GM21576 (cell line): Measurements from ENCODE around the gene GNAO1.

Experiments
- ATAC-seq: cut with Tn5 transposase; IDR thresholded peaks from one replicate; pipeline ENCODE4 v1.9.1; 2021; ENCODE audit warnings: mild to moderate bottlenecking, moderate library complexity; ENCODE audit not compliant: unreplicated experiment

The GNAO1 gene

GRCh38 chr16:56328276-56329022 is 137.2 kb downstream of the GNAO1 start:
- no peak for ATAC-seq

- no peak for ATAC-seq
Observed at GRCh38 chr16:56329887-56330286, 138.6 kb downstream of the GNAO1 start.

- ATAC-seq = no peak
Observed at GRCh38 chr16:56330476-56330875, 139.2 kb downstream of the GNAO1 start.

- no peak for ATAC-seq
Observed at GRCh38 chr16:56331399-56331798, 140.1 kb downstream of the GNAO1 start.

- ATAC-seq = no peak
Observed at GRCh38 chr16:56331915-56332314, 140.6 kb downstream of the GNAO1 start.

- no peak for ATAC-seq
Observed at GRCh38 chr16:56332464-56333079, 141.3 kb downstream of the GNAO1 start.

GRCh38 chr16:56334761-56335160 is 143.5 kb downstream of the GNAO1 start:
- no peak for ATAC-seq

- no peak for ATAC-seq
Observed at GRCh38 chr16:56336071-56336688, 144.9 kb downstream of the GNAO1 start.

GRCh38 chr16:56336711-56337110 is 145.4 kb downstream of the GNAO1 start:
- ATAC-seq = no peak

GRCh38 chr16:56337131-56337857 is 146.0 kb downstream of the GNAO1 start:
- ATAC-seq = no peak

- no peak for ATAC-seq
Observed at GRCh38 chr16:56337858-56338325, 146.6 kb downstream of the GNAO1 start.

- no peak for ATAC-seq
Observed at GRCh38 chr16:56338566-56339318, 147.5 kb downstream of the GNAO1 start.

GRCh38 chr16:56339431-56340195 is 148.3 kb downstream of the GNAO1 start:
- no peak for ATAC-seq

- no peak for ATAC-seq
Observed at GRCh38 chr16:56340416-56340815, 149.1 kb downstream of the GNAO1 start.

GRCh38 chr16:56340864-56341365 is 149.6 kb downstream of the GNAO1 start:
- no peak for ATAC-seq

GRCh38 chr16:56341656-56342399 is 150.5 kb downstream of the GNAO1 start:
- no peak for ATAC-seq

- no peak for ATAC-seq
Observed at GRCh38 chr16:56343661-56344517, 152.6 kb downstream of the GNAO1 start.
